Raji (cell line): ENCODE results near the gene GID4.

Experiments used
- POLR2A ChIP-seq: IDR thresholded peaks from 2 replicates; pipeline ENCODE4 v1.6.1; 2011; ENCODE audit warnings: low read depth, low read length, control low read depth; ENCODE audit not compliant: insufficient read depth

GID4 gene

GRCh38 chr17:18028114-18028951 lies 10.9 kb upstream of the GID4 start:
- no peak for TF ChIP-seq POLR2A

GRCh38 chr17:18028952-18029540 lies 10.2 kb upstream of the GID4 start:
- no peak for TF ChIP-seq POLR2A

GRCh38 chr17:18031955-18032354 lies 7.3 kb upstream of the GID4 start:
- no peak for TF ChIP-seq POLR2A

- no peak for TF ChIP-seq POLR2A
These were observed 5.6 kb upstream of the GID4 start for GRCh38 chr17:18033442-18034099.

GRCh38 chr17:18035704-18036103 lies 3.5 kb upstream of the GID4 start:
- TF ChIP-seq POLR2A: no peak

- TF ChIP-seq POLR2A: no peak
These were observed 1.7 kb upstream of the GID4 start for GRCh38 chr17:18037486-18037885.

- TF ChIP-seq POLR2A: no peak
These were observed 908 bp upstream of the GID4 start for GRCh38 chr17:18038149-18038850.

GRCh38 chr17:18039535-18040260 lies 490 bp downstream of the GID4 start:
- TF ChIP-seq POLR2A: peak; percentile 3; the same call in 1 of the 2 replicates

GRCh38 chr17:18040261-18040858 lies 1.2 kb downstream of the GID4 start:
- TF ChIP-seq POLR2A: no peak

- TF ChIP-seq POLR2A: no peak
These were observed 2.6 kb downstream of the GID4 start for GRCh38 chr17:18041776-18042175.

GRCh38 chr17:18042983-18043382 lies 3.8 kb downstream of the GID4 start:
- TF ChIP-seq POLR2A: no peak

GRCh38 chr17:18043491-18043890 lies 4.3 kb downstream of the GID4 start:
- TF ChIP-seq POLR2A: no peak

- TF ChIP-seq POLR2A: no peak
These were observed 5.4 kb downstream of the GID4 start for GRCh38 chr17:18044609-18045008.

- no peak for TF ChIP-seq POLR2A
These were observed 6.6 kb downstream of the GID4 start for GRCh38 chr17:18045691-18046350.
